Gastrocnemius medialis (tissue), 4 donors: Measurements from ENCODE around the gene SUFU. TPM values are rescaled to one million over a fixed set of nuclear protein-coding genes. Genes with fewer than 3 reads are reported as not detected.

Source experiments
- ATAC-seq, 2 donors: fragments of 150-250 bp; one replicate each; pipeline ENCODE4 v1.9.1; 2016
- DNase-seq, 2 donors: peaks; one replicate each; pipeline ENCODE4 v3.0.0-alpha.2; 2019
- H3K27ac ChIP-seq, 4 donors: fragments of 200-600 bp; sonication (generic); 1 replicate in 1 of 4; 2 replicates in 3 of 4; pipeline ENCODE4 v1.5.1; 2016 to 2018; ENCODE audit warnings: mild to moderate bottlenecking in 2 of 4, moderate library complexity in 1 of 4
- H3K27me3 ChIP-seq, 3 donors: fragments of 200-600 bp; sonication (generic) in 2 of 3; 1 replicate in 1 of 3; 2 replicates in 2 of 3; pipeline versions ENCODE4 v1.5.1 to v1.6.0; 2016 to 2019; ENCODE audit warnings: mild to moderate bottlenecking in 1 of 3, moderate library complexity in 1 of 3
- H3K36me3 ChIP-seq, 2 donors: fragments of 200-600 bp; sonication (generic) in 1 of 2; one replicate each; pipeline ENCODE4 v1.5.1; 2017 to 2018
- H3K4me1 ChIP-seq, 2 donors: fragments of 200-600 bp; sonication (generic) in 1 of 2; one replicate each; pipeline ENCODE4 v1.5.1; 2016 to 2017; ENCODE audit warnings: mild to moderate bottlenecking in 2 of 2
- H3K4me3 ChIP-seq, 4 donors: fragments of 200-600 bp; sonication (generic) in 3 of 4; 1 replicate in 1 of 4; 2 replicates in 3 of 4; pipeline ENCODE4 v1.5.1; 2016 to 2019; ENCODE audit warnings: mild to moderate bottlenecking in 2 of 4
- H3K9me3 ChIP-seq, 3 donors: fragments of 200-600 bp; sonication (generic) in 2 of 3; 1 replicate in 1 of 3; 2 replicates in 2 of 3; pipeline ENCODE4 v1.5.1; 2016 to 2019
- CTCF ChIP-seq, 5 experiments: fragments of 450-650 bp in 3 of 5; fragments of 200-600 bp in 2 of 5; sonication (generic) in 2 of 5; IDR thresholded peaks in 4 of 5; conservative IDR thresholded peaks in 1 of 5; 1 replicate in 4 of 5; 2 replicates in 1 of 5; pipeline ENCODE4 v1.5.1; 2016 to 2019; ENCODE audit warnings: antibody characterized with exemption in 5 of 5, mild to moderate bottlenecking in 3 of 5, moderate library complexity in 3 of 5
- POLR2A ChIP-seq, 2 donors: fragments of 450-650 bp; IDR thresholded peaks; one replicate each; pipeline ENCODE4 v1.6.1; 2017; ENCODE audit warnings: antibody characterized with exemption in 2 of 2, mild to moderate bottlenecking in 2 of 2, moderate library complexity in 2 of 2
- in situ Hi-C, 4 donors: fragments of 200-750 bp; cut with MboI; loops; one replicate each; pipeline versions ENCODE4 v1.15.0 to v1.8.0; 2017; ENCODE audit warnings: low sequenced_read_pairs in 4 of 4
- intact Hi-C: fragments of 100-400 bp; cut with DNase I; formaldehyde crosslinking; loops from one replicate; pipeline ENCODE4 v1.15.1; 2023; ENCODE audit warnings: low total_unique reads
- total RNA-seq, 4 donors: library from RNA; depleted of rRNA; stranded (reverse); fragments of >200 nt; gene quantifications; one replicate each; pipeline versions ENCODE4 v1.1.0 to v1.2.3, GENCODE V29; 2016

The SUFU gene
- total RNA-seq, 4 donors from 2014 or later: 7.3 to 11.8 (median 7.9) TPM

GRCh38 chr10:102554531-102554930, 50.8 kb downstream of the SUFU start:
- Histone ChIP-seq H3K27me3 (no peaks in the 10 kb centered on the region), H3K4me3 (no peak overlapping the region), H3K36me3 (no peaks in the 10 kb centered on the region), H3K27ac (peak overlapping the region in 1 of 4 donors; percentile 15), H3K9me3 (no peaks in the 10 kb centered on the region), H3K4me1 (peaks cover 23 to 59% of the 10 kb centered on the region in 2 donors)
- no peak for ATAC-seq
- in situ Hi-C loops (loop anchor here in 1 of 4 donors (25.0 kb wide), 1 partner anchor 342 kb away; no protein-coding TSS in a partner anchor), intact Hi-C loops (no loop called here)
- no peak for DNase-seq
- TF ChIP-seq CTCF (IDR thresholded peaks at IDR 0.05 in 4 of 5, conservative IDR thresholded peaks at IDR 0.05 in 1 of 5): no peak
- no peak for TF ChIP-seq POLR2A (IDR thresholded peaks at IDR 0.05)

DNA sequence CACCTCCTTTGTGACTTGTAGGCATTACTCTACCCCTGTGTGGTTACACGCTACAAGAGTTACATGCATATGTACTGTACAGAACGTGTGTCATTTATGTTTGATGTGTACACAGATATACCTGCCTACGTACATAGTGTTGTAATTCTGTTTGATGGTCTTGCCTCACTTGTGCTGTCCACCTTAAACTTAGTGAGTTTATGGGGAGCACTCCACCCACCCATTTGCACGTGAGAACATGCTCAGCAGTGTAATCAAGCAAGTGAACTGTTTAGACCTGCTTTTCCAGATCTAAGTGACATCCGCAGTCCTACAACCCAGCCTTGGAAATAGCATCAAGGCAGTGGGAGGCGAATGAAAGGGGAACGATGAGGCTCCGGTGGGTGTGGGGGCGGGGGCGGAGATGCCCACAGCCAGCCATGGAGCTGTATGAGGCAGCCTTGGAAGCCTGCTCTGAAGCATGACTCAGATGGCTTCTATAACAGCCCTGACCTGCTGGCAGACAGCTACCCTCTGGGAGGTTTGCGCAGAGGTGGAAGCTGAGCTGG, 52.1 kb downstream of the SUFU start:
- no peaks in the 10 kb centered on the region for H3K9me3 ChIP-seq
- in situ Hi-C loops: loop anchor here in 1 of 4 donors (25.0 kb wide), 1 partner anchor 344 kb away; no protein-coding TSS in a partner anchor
- TF ChIP-seq CTCF (IDR thresholded peaks at IDR 0.05 in 4 of 5, conservative IDR thresholded peaks at IDR 0.05 in 1 of 5): no peak
- TF ChIP-seq POLR2A (IDR thresholded peaks at IDR 0.05): no peak
- peak; percentile 88 to 94 for ATAC-seq
- intact Hi-C loops: no loop called here
- peak overlapping the region; percentile 69 to 87 (median 78) for H3K27ac ChIP-seq
- no peaks in the 10 kb centered on the region for H3K27me3 ChIP-seq
- H3K36me3 ChIP-seq: no peaks in the 10 kb centered on the region
- peak; percentile 70 to 87 for DNase-seq
- H3K4me3 ChIP-seq: peak overlapping the region in 2 of 4 donors; percentile 14 to 26
- peaks cover 28 to 61% of the 10 kb centered on the region in 2 donors for H3K4me1 ChIP-seq

GRCh38 chr10:102557569-102557968, 53.8 kb downstream of the SUFU start:
- ATAC-seq (no peak), DNase-seq (no peak)
- in situ Hi-C loops (loop anchor here in 1 of 4 donors (25.0 kb wide), 1 partner anchor 345 kb away; no protein-coding TSS in a partner anchor), intact Hi-C loops (no loop called here)
- Histone ChIP-seq H3K4me3 (no peak overlapping the region), H3K4me1 (peaks cover 28 to 61% of the 10 kb centered on the region in 2 donors), H3K27ac (peak overlapping the region in 3 of 4 donors; percentile 71 to 87 (median 84)), H3K27me3 (no peaks in the 10 kb centered on the region), H3K36me3 (no peaks in the 10 kb centered on the region), H3K9me3 (no peaks in the 10 kb centered on the region)
- TF ChIP-seq CTCF (IDR thresholded peaks at IDR 0.05 in 4 of 5, conservative IDR thresholded peaks at IDR 0.05 in 1 of 5): no peak

- intact Hi-C loops: no loop called here
- Histone ChIP-seq H3K27ac (peak overlapping the region in 3 of 4 donors; percentile 48 to 87 (median 55)), H3K4me1 (peaks cover 28 to 70% of the 10 kb centered on the region in 2 donors), H3K9me3 (no peaks in the 10 kb centered on the region), H3K4me3 (no peak overlapping the region), H3K36me3 (no peaks in the 10 kb centered on the region), H3K27me3 (no peaks in the 10 kb centered on the region)
- DNase-seq (peak; percentile 38 to 40), ATAC-seq (peak; percentile 34 to 52)
- in situ Hi-C loops: loop anchor here in 1 of 4 donors (25.0 kb wide), 1 partner anchor 347 kb away; no protein-coding TSS in a partner anchor
- TF ChIP-seq CTCF (IDR thresholded peaks at IDR 0.05 in 4 of 5, conservative IDR thresholded peaks at IDR 0.05 in 1 of 5): no peak
- TF ChIP-seq POLR2A (IDR thresholded peaks at IDR 0.05): no peak
These were observed 56.0 kb downstream of the SUFU start for GRCh38 chr10:102559764-102560163.
